ENCODE data around the gene SRSF3.
"Not testable (repeated sequence)": the region's sequence is repeated elsewhere in the genome, so short reads cannot be mapped to it uniquely, and the experiment has no call there.

SRSF3 gene

GRCh38 chr6:36563237-36563927, 30.8 kb upstream of the SRSF3 start:
- H3K27ac ChIP-seq, result no peak overlapping the region
- POLR2A ChIA-PET (ENCODE audit: low non-redundant PET), result no interaction called here
- TF ChIP-seq CTCF (conservative IDR thresholded peaks at IDR 0.05; ENCODE audit: low read depth), result no peak
- no peak for DNase-seq (ENCODE audit: low spot score)
- CTCF ChIA-PET, result interaction anchor here (0.6 kb wide), 1 partner anchor 16 kb away, joined by 6 read pairs; no protein-coding TSS in a partner anchor

GRCh38 chr6:36563928-36564284, 30.3 kb upstream of the SRSF3 start:
- ChIA-PET CTCF (no interaction called here), POLR2A (ENCODE audit: low non-redundant PET) (no interaction called here)
- H3K27ac ChIP-seq, result no peak overlapping the region
- no peak for TF ChIP-seq CTCF (conservative IDR thresholded peaks at IDR 0.05; ENCODE audit: low read depth)
- no peak for DNase-seq (ENCODE audit: low spot score)

- TF ChIP-seq CTCF (conservative IDR thresholded peaks at IDR 0.05; ENCODE audit: low read depth), result no peak
- CTCF ChIA-PET, result interaction anchor here (0.6 kb wide), 2 partner anchors 49 to 112 kb away, joined by 3 to 4 read pairs; no protein-coding TSS in a partner anchor
Observed at GRCh38 chr6:36566418-36566905, 27.7 kb upstream of the SRSF3 start.

GRCh38 chr6:36570264-36570663, 23.9 kb upstream of the SRSF3 start:
- DNase-seq (ENCODE audit: low spot score), result no peak
- H3K27ac ChIP-seq, result no peak overlapping the region
- POLR2A ChIA-PET (ENCODE audit: low non-redundant PET), result no interaction called here
- CTCF ChIA-PET, result no interaction called here
- no peak for TF ChIP-seq CTCF (conservative IDR thresholded peaks at IDR 0.05; ENCODE audit: low read depth)

More at GRCh38 chr6:36566418-36566905, 27.7 kb upstream of the SRSF3 start:
- POLR2A ChIA-PET (ENCODE audit: low non-redundant PET), result no interaction called here
- no peak overlapping the region for H3K27ac ChIP-seq
- DNase-seq (ENCODE audit: low spot score), result no peak

- no peak overlapping the region for H3K27ac ChIP-seq
- DNase-seq (ENCODE audit: low spot score), result no peak
- TF ChIP-seq CTCF (conservative IDR thresholded peaks at IDR 0.05; ENCODE audit: low read depth), result no peak
- ChIA-PET POLR2A (ENCODE audit: low non-redundant PET) (no interaction called here), CTCF (no interaction called here)
Observed at GRCh38 chr6:36571122-36572043, 22.8 kb upstream of the SRSF3 start.

GRCh38 chr6:36572353-36573311, 21.5 kb upstream of the SRSF3 start:
- POLR2A ChIA-PET (ENCODE audit: low non-redundant PET); H3K27ac ChIP-seq; DNase-seq (ENCODE audit: low spot score): not testable (repeated sequence)
- CTCF ChIA-PET, result interaction anchor here (0.7 kb wide), 1 partner anchor 1560 kb away, joined by 4 read pairs; no protein-coding TSS in a partner anchor

All from RWPE1 (cell line).